Glutamatergic neuron (in vitro differentiated cells): ENCODE data around the gene REV1. TPM values are rescaled to one million over a fixed set of nuclear protein-coding genes. Genes with fewer than 3 reads are reported as not detected.

Source experiments
- DNase-seq: peaks from one replicate; pipeline ENCODE4 v3.0.0; 2022
- H3K27ac Mint-ChIP-seq: one replicate; pipeline ENCODE4 v1.8.0; 2020; ENCODE audit warnings: mild to moderate bottlenecking, mixed read lengths, inconsistent platforms; ENCODE audit not compliant: unreplicated experiment
- H3K27me3 Mint-ChIP-seq: one replicate; pipeline ENCODE4 v1.8.0; 2020; ENCODE audit warnings: mild to moderate bottlenecking, moderate library complexity, mixed read lengths, inconsistent platforms; ENCODE audit not compliant: unreplicated experiment
- H3K36me3 Mint-ChIP-seq: one replicate; pipeline ENCODE4 v1.8.0; 2020; ENCODE audit warnings: mild to moderate bottlenecking, mixed read lengths, inconsistent platforms; ENCODE audit not compliant: unreplicated experiment
- H3K4me1 Mint-ChIP-seq: one replicate; pipeline ENCODE4 v1.8.0; 2020; ENCODE audit warnings: mild to moderate bottlenecking, low read depth, mixed read lengths, inconsistent platforms; ENCODE audit not compliant: unreplicated experiment
- H3K4me3 Mint-ChIP-seq: one replicate; pipeline ENCODE4 v1.8.0; 2020; ENCODE audit warnings: mild to moderate bottlenecking, mixed read lengths, inconsistent platforms; ENCODE audit not compliant: unreplicated experiment
- H3K9me3 Mint-ChIP-seq: one replicate; pipeline ENCODE4 v1.8.0; 2020; ENCODE audit warnings: mild to moderate bottlenecking, moderate library complexity, mixed read lengths, inconsistent platforms; ENCODE audit not compliant: unreplicated experiment
- CTCF ChIP-seq: fragments of 200-600 bp; sonication (generic); IDR thresholded peaks from one replicate; pipeline ENCODE4 v1.5.0; 2021; ENCODE audit not compliant: partially characterized antibody, unreplicated experiment
- total RNA-seq: library from RNA; stranded (reverse); fragmentation: NEBNext Ultra II Directional; extraction: Animal tissue kit (Norgen Biotek cat#: 25700); gene quantifications from one replicate; pipeline ENCODE4 v1.2.1, GENCODE V29; 2021; ENCODE audit not compliant: unreplicated experiment

Gene REV1
- total RNA-seq, 1 donor from 2014 or later, result 39.2 TPM

DNA sequence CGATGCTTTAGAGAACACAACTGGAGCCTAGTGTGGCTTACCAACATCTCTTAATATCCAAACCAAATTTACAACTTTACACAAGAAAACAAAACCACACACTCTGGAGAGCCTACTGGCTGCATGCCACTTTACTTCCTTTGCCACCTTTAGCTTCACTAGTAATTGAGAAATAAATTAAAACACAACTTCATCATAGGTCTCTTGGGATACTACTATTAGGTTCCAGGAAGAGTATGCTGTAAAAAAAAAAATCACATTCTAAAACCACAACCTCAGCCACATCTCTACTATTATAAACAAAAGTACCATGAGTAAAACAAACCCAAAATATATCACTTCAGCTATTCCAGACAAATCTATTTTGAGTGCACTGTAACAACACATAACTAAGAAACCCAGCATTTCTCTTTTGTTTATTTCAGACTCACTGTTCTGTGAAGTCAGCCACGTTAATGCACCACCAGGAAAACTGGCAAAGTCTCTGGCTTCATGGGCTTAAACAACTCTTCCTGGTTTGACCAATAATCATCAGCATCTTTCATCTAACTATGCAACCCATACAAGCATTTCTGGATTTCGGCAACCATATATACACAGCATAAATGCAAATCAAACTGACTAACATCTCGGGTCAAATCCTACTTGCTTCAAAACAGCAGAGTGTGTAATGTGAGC, 59.1 kb downstream of the REV1 start:
- H3K36me3 Mint-ChIP-seq, result no peaks in the 10 kb centered on the region

GRCh38 chr2:99425022-99425421, 64.8 kb downstream of the REV1 start:
- Mint-ChIP-seq H3K4me3 (no peak overlapping the region), H3K4me1 (peaks cover 2% of the 10 kb centered on the region), H3K36me3 (no peaks in the 10 kb centered on the region), H3K27me3 (peaks cover 4% of the 10 kb centered on the region), H3K27ac (no peak overlapping the region), H3K9me3 (no peaks in the 10 kb centered on the region)
- no peak for TF ChIP-seq CTCF
- no peak for DNase-seq

More for the DNA sequence above, 59.1 kb downstream of the REV1 start:
- TF ChIP-seq CTCF, result no peak
- DNase-seq, result no peak
- H3K4me3 Mint-ChIP-seq, result no peak overlapping the region
- no peaks in the 10 kb centered on the region for H3K27me3 Mint-ChIP-seq
- H3K9me3 Mint-ChIP-seq, result no peaks in the 10 kb centered on the region
- H3K4me1 Mint-ChIP-seq, result no peaks in the 10 kb centered on the region
- no peak overlapping the region for H3K27ac Mint-ChIP-seq

- Mint-ChIP-seq H3K36me3 (no peaks in the 10 kb centered on the region), H3K27me3 (peaks cover 4% of the 10 kb centered on the region), H3K4me1 (peaks cover 2% of the 10 kb centered on the region), H3K4me3 (no peak overlapping the region), H3K27ac (no peak overlapping the region), H3K9me3 (no peaks in the 10 kb centered on the region)
- no peak for TF ChIP-seq CTCF
- no peak for DNase-seq
Measured at GRCh38 chr2:99424371-99424770, 65.4 kb downstream of the REV1 start.

GRCh38 chr2:99422599-99422998, 67.2 kb downstream of the REV1 start:
- no peaks in the 10 kb centered on the region for H3K36me3 Mint-ChIP-seq
- no peak for TF ChIP-seq CTCF
- DNase-seq, result no peak
- H3K4me3 Mint-ChIP-seq, result no peak overlapping the region
- peaks cover 4% of the 10 kb centered on the region for H3K27me3 Mint-ChIP-seq
- no peak overlapping the region for H3K27ac Mint-ChIP-seq
- no peaks in the 10 kb centered on the region for H3K9me3 Mint-ChIP-seq
- peaks cover 2% of the 10 kb centered on the region for H3K4me1 Mint-ChIP-seq

GRCh38 chr2:99421469-99421868, 68.3 kb downstream of the REV1 start:
- DNase-seq, result no peak
- peaks cover 2% of the 10 kb centered on the region for H3K4me1 Mint-ChIP-seq
- H3K4me3 Mint-ChIP-seq, result no peak overlapping the region
- no peak overlapping the region for H3K27ac Mint-ChIP-seq
- TF ChIP-seq CTCF, result no peak
- no peaks in the 10 kb centered on the region for H3K36me3 Mint-ChIP-seq
- H3K9me3 Mint-ChIP-seq, result no peaks in the 10 kb centered on the region
- peaks cover 4% of the 10 kb centered on the region for H3K27me3 Mint-ChIP-seq
